HEK293 (cell line): ENCODE measurements around the gene ADCY10.

ENCODE experiments used
- CTCF ChIA-PET: fragments of 350-600 bp; formaldehyde crosslinking; extraction: SDS; loops from one replicate; lab custom pipeline; 2021; ENCODE audit warnings: antibody characterized with exemption; lab: Yijun Ruan, JAX
- POLR2A ChIA-PET: fragments of 300-600 bp; formaldehyde crosslinking; extraction: SDS; loops from one replicate; lab custom pipeline; 2020; ENCODE audit warnings: antibody characterized with exemption, inconsistent platforms; lab: Yijun Ruan, JAX
- H3K27ac ChIP-seq: fragments of 200-500 bp; sonication (Bioruptor generic); 2 replicates; pipeline ENCODE4 v1.5.1; 2014; ENCODE audit warnings: low read depth, low read length, control low read depth, inconsistent platforms; ENCODE audit errors: extremely low read depth
- H3K36me3 ChIP-seq, 2 experiments: fragments of 200-500 bp in 1 of 2; sonication (Bioruptor generic) in 1 of 2; 1 replicate in 1 of 2; 2 replicates in 1 of 2; pipeline ENCODE4 v1.5.1; 2014 to 2017; ENCODE audit warnings: inconsistent platforms in 2 of 2, low read length in 2 of 2; ENCODE audit not compliant: control insufficient read depth in 2 of 2, insufficient read depth in 1 of 2
- H3K4me1 ChIP-seq: fragments of 200-500 bp; sonication (Bioruptor generic); 2 replicates; pipeline ENCODE4 v1.5.1; 2014; ENCODE audit warnings: mild to moderate bottlenecking, low read length, inconsistent platforms; ENCODE audit not compliant: control insufficient read depth, insufficient read depth
- H3K4me3 ChIP-seq: 2 replicates; pipeline ENCODE4 v1.5.1; 2011; ENCODE audit warnings: low read depth, mild to moderate bottlenecking, control low read depth, low read length, moderate library complexity
- H3K9me3 ChIP-seq: fragments of 200-500 bp; sonication (Bioruptor generic); 2 replicates; pipeline ENCODE4 v1.5.1; 2014; ENCODE audit warnings: low read depth, low read length, inconsistent platforms; ENCODE audit not compliant: control insufficient read depth, insufficient read depth
- BCL11B ChIP-seq: fragments of 450-650 bp; formaldehyde crosslinking; IDR thresholded peaks from 2 replicates; pipeline ENCODE4 v1.5.1; 2016; ENCODE audit warnings: low read depth, missing biosample characterization, missing genetic modification characterization
- FEZF1 ChIP-seq: fragments of 450-650 bp; formaldehyde crosslinking; IDR thresholded peaks from 2 replicates; pipeline ENCODE4 v1.5.1; 2016; ENCODE audit warnings: missing biosample characterization, missing genetic modification characterization
- GLI2 ChIP-seq: fragments of 450-650 bp; formaldehyde crosslinking; IDR thresholded peaks from 2 replicates; pipeline ENCODE4; 2017; ENCODE audit warnings: missing biosample characterization, missing genetic modification characterization, low read depth, borderline replicate concordance
- KLF1 ChIP-seq: fragments of 450-650 bp; formaldehyde crosslinking; IDR thresholded peaks from 2 replicates; pipeline ENCODE4 v1.5.1; 2016; ENCODE audit warnings: missing biosample characterization, missing genetic modification characterization
- KLF8 ChIP-seq: fragments of 450-650 bp; formaldehyde crosslinking; IDR thresholded peaks from 2 replicates; pipeline ENCODE4 v1.5.1; 2016; ENCODE audit warnings: missing biosample characterization, missing genetic modification characterization
- MYNN ChIP-seq: fragments of 450-650 bp; formaldehyde crosslinking; IDR thresholded peaks from 2 replicates; pipeline ENCODE4 v1.5.1; 2016; ENCODE audit warnings: missing biosample characterization, missing genetic modification characterization, borderline replicate concordance
- SCRT1 ChIP-seq: fragments of 450-650 bp; formaldehyde crosslinking; IDR thresholded peaks from 2 replicates; pipeline ENCODE4 v1.5.1; 2016; ENCODE audit warnings: missing biosample characterization, missing genetic modification characterization, borderline replicate concordance
- SCRT2 ChIP-seq: fragments of 450-650 bp; formaldehyde crosslinking; IDR thresholded peaks from 2 replicates; pipeline ENCODE4 v1.5.1; 2016; ENCODE audit warnings: missing biosample characterization, missing genetic modification characterization
- SP2 ChIP-seq: fragments of 450-650 bp; formaldehyde crosslinking; IDR thresholded peaks from 2 replicates; pipeline ENCODE4 v1.5.1; 2016; ENCODE audit warnings: missing biosample characterization, missing genetic modification characterization
- SP3 ChIP-seq: fragments of 450-650 bp; formaldehyde crosslinking; IDR thresholded peaks from 2 replicates; pipeline ENCODE4 v1.5.1; 2016; ENCODE audit warnings: missing biosample characterization, missing genetic modification characterization
- ZNF146 ChIP-seq: fragments of 450-650 bp; formaldehyde crosslinking; IDR thresholded peaks from 2 replicates; pipeline ENCODE4 v1.5.1; 2016; ENCODE audit warnings: missing biosample characterization, missing genetic modification characterization
- ZNF394 ChIP-seq: fragments of 450-650 bp; formaldehyde crosslinking; IDR thresholded peaks from 2 replicates; pipeline ENCODE4 v1.5.1; 2016; ENCODE audit warnings: missing biosample characterization, missing genetic modification characterization, mild to moderate bottlenecking, moderate library complexity, borderline replicate concordance
- ZNF423 ChIP-seq: fragments of 450-650 bp; formaldehyde crosslinking; IDR thresholded peaks from 2 replicates; pipeline ENCODE4 v1.5.1; 2016; ENCODE audit warnings: missing biosample characterization, missing genetic modification characterization
- ZNF514 ChIP-seq: fragments of 450-650 bp; formaldehyde crosslinking; IDR thresholded peaks from 2 replicates; pipeline ENCODE4 v1.5.1; 2016; ENCODE audit warnings: missing biosample characterization, missing genetic modification characterization
- ZNF548 ChIP-seq: fragments of 450-650 bp; formaldehyde crosslinking; IDR thresholded peaks from 2 replicates; pipeline ENCODE4 v1.5.1; 2016; ENCODE audit warnings: missing biosample characterization, missing genetic modification characterization
- ZNF585B ChIP-seq: fragments of 450-650 bp; formaldehyde crosslinking; IDR thresholded peaks from 2 replicates; pipeline ENCODE4 v1.5.1; 2016; ENCODE audit warnings: missing biosample characterization, missing genetic modification characterization
- ZNF664 ChIP-seq: fragments of 450-650 bp; formaldehyde crosslinking; IDR thresholded peaks from 2 replicates; pipeline ENCODE4 v1.5.1; 2016; ENCODE audit warnings: missing biosample characterization, missing genetic modification characterization
- ZNF792 ChIP-seq: fragments of 450-650 bp; formaldehyde crosslinking; IDR thresholded peaks from 2 replicates; pipeline ENCODE4 v1.5.1; 2016; ENCODE audit warnings: missing biosample characterization, missing genetic modification characterization
- TF ChIP-seq, protein P1 (sequence below): fragments of 450-650 bp; formaldehyde crosslinking; IDR thresholded peaks from 2 replicates; pipeline ENCODE4 v1.5.1; 2016; ENCODE audit warnings: missing biosample characterization, missing genetic modification characterization
- TF ChIP-seq, protein P2 (sequence below): fragments of 450-650 bp; formaldehyde crosslinking; IDR thresholded peaks from 2 replicates; pipeline ENCODE4 v1.5.1; 2017; ENCODE audit warnings: missing biosample characterization, missing genetic modification characterization
- TF ChIP-seq, protein P3 (sequence below): fragments of 450-650 bp; formaldehyde crosslinking; IDR thresholded peaks from 2 replicates; pipeline ENCODE4 v1.5.1; 2016; ENCODE audit warnings: missing biosample characterization, missing genetic modification characterization

Gene ADCY10

DNA sequence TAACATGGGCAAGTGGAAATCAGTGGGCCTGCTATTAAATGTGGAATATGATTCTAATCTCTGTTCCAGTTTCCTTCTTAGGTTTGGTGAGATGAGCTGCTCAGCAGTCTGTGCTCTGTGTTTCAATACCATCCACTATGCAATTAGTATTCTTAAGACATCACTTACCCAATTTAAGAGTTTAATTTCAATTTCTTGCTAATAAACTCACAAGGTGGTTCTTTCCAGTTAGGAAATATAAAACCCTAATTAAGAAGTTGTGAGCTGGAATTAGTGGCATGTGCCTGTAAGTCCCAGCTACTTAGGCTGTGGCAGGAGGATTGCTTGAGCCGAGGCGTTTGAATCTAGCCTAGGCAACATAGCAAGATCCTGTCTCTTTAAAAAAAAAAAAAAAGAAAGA is 140.4 kb downstream of the ADCY10 start:
- H3K9me3 ChIP-seq: no peaks in the 10 kb centered on the region
- H3K36me3 ChIP-seq: peaks cover 0 to 85% of the 10 kb centered on the region in 2 experiments; a peak in 2 of 3 replicates
- no peaks in the 10 kb centered on the region for H3K4me1 ChIP-seq
- ChIA-PET CTCF (no interaction called here), POLR2A (no interaction called here)
- H3K4me3 ChIP-seq: no peak overlapping the region
- no peak overlapping the region for H3K27ac ChIP-seq
- TF ChIP-seq, protein P1, sequence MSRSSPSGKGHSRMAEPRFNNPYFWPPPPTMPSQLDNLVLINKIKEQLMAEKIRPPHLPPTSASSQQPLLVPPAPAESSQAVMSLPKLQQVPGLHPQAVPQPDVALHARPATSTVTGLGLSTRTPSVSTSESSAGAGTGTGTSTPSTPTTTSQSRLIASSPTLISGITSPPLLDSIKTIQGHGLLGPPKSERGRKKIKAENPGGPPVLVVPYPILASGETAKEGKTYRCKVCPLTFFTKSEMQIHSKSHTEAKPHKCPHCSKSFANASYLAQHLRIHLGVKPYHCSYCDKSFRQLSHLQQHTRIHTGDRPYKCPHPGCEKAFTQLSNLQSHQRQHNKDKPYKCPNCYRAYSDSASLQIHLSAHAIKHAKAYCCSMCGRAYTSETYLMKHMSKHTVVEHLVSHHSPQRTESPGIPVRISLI: no peak
- TF ChIP-seq ZNF394 (tag by site-specific recombination): no peak
- no peak for TF ChIP-seq ZNF792 (tag by site-specific recombination)
- TF ChIP-seq ZNF514 (tag by site-specific recombination): no peak
- no peak for TF ChIP-seq ZNF664 (tag by site-specific recombination)
- TF ChIP-seq FEZF1 (tag by site-specific recombination): no peak
- TF ChIP-seq, protein P2, sequence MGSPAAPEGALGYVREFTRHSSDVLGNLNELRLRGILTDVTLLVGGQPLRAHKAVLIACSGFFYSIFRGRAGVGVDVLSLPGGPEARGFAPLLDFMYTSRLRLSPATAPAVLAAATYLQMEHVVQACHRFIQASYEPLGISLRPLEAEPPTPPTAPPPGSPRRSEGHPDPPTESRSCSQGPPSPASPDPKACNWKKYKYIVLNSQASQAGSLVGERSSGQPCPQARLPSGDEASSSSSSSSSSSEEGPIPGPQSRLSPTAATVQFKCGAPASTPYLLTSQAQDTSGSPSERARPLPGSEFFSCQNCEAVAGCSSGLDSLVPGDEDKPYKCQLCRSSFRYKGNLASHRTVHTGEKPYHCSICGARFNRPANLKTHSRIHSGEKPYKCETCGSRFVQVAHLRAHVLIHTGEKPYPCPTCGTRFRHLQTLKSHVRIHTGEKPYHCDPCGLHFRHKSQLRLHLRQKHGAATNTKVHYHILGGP (tag by site-specific recombination): no peak
- no peak for TF ChIP-seq ZNF585B (tag by site-specific recombination)
- TF ChIP-seq BCL11B: no peak
- TF ChIP-seq GLI2: no peak
- TF ChIP-seq ZNF548 (tag by site-specific recombination): no peak
- TF ChIP-seq SP2 (tag by site-specific recombination): no peak
- no peak for TF ChIP-seq KLF8 (tag by site-specific recombination)
- no peak for TF ChIP-seq ZNF423
- TF ChIP-seq KLF1 (tag by site-specific recombination): no peak
- no peak for TF ChIP-seq MYNN

DNA sequence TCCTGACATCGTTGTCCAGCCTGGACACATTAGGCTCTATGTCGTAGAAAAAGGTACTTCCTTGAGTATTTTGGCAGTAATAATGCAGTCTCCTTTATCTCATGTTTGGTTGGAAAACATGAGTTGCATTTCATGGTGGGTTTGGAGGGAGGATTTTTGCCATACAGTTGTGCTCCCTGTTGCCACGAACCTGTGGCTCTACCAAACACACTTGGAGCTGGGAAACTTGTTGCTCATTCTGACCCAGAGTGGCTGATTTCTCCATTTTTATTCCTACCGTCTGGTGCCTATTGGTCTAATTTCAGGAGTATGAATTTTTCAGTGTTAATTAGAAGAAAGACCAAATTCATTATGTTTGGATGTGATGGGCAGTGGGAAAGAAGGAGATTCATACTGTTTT is 141.5 kb downstream of the ADCY10 start:
- Histone ChIP-seq H3K4me3 (no peak overlapping the region), H3K27ac (no peak overlapping the region), H3K9me3 (no peaks in the 10 kb centered on the region), H3K36me3 (peaks cover 5 to 90% of the 10 kb centered on the region in 2 experiments; a peak in 1 of 3 replicates), H3K4me1 (no peaks in the 10 kb centered on the region)
- ChIA-PET POLR2A (no interaction called here), CTCF (no interaction called here)
- TF ChIP-seq, protein P3, sequence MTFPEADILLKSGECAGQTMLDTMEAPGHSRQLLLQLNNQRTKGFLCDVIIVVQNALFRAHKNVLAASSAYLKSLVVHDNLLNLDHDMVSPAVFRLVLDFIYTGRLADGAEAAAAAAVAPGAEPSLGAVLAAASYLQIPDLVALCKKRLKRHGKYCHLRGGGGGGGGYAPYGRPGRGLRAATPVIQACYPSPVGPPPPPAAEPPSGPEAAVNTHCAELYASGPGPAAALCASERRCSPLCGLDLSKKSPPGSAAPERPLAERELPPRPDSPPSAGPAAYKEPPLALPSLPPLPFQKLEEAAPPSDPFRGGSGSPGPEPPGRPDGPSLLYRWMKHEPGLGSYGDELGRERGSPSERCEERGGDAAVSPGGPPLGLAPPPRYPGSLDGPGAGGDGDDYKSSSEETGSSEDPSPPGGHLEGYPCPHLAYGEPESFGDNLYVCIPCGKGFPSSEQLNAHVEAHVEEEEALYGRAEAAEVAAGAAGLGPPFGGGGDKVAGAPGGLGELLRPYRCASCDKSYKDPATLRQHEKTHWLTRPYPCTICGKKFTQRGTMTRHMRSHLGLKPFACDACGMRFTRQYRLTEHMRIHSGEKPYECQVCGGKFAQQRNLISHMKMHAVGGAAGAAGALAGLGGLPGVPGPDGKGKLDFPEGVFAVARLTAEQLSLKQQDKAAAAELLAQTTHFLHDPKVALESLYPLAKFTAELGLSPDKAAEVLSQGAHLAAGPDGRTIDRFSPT (tag by site-specific recombination): no peak
- TF ChIP-seq SP3 (tag by site-specific recombination) (no peak), ZNF146 (tag by site-specific recombination) (no peak), SCRT2 (tag by site-specific recombination) (peak; percentile 82), SCRT1 (tag by site-specific recombination) (peak; percentile 88)
